Liver (tissue), 6 donors: ENCODE measurements around the gene FBXL15. TPM values are rescaled to one million over a fixed set of nuclear protein-coding genes. Genes with fewer than 3 reads are reported as not detected.

Experiments
- CTCF ChIP-seq: fragments of 150-350 bp; IDR thresholded peaks from 2 replicates; pipeline ENCODE4 v1.5.1; 2017; ENCODE audit warnings: improper control_type of control experiment, low read depth, low read length; ENCODE audit not compliant: missing input control
- polyA plus RNA-seq, 2 donors: library from polyadenylated mRNA; stranded (reverse) in 1 of 2; unstranded in 1 of 2; fragments of 200-250 nt in 1 of 2; fragments of >200 nt in 1 of 2; fragmentation: Nextera tagmentation in 1 of 2; extraction: Ambion mirVana in 1 of 2; gene quantifications; one replicate each; pipeline versions ENCODE4 v1.2.1 to v1.2.3, GENCODE V29; 2013 to 2015
- small RNA-seq: library from RNA; depleted of rRNA; stranded (forward); fragments of <200 nt; gene quantifications from one replicate; pipeline ENCODE3, GENCODE V24; 2014
- total RNA-seq, 2 donors: library from RNA; depleted of rRNA; stranded (reverse); fragments of >200 nt; gene quantifications; one replicate each; pipeline ENCODE4 v1.2.3, GENCODE V29; 2014
- donor health status: healthy.
- donor health status: healthy.
- donor health status: healthy.

The FBXL15 gene
- total and polyA plus RNA-seq, 4 donors = 4.4 to 14.4 (median 10.0) TPM

DNA sequence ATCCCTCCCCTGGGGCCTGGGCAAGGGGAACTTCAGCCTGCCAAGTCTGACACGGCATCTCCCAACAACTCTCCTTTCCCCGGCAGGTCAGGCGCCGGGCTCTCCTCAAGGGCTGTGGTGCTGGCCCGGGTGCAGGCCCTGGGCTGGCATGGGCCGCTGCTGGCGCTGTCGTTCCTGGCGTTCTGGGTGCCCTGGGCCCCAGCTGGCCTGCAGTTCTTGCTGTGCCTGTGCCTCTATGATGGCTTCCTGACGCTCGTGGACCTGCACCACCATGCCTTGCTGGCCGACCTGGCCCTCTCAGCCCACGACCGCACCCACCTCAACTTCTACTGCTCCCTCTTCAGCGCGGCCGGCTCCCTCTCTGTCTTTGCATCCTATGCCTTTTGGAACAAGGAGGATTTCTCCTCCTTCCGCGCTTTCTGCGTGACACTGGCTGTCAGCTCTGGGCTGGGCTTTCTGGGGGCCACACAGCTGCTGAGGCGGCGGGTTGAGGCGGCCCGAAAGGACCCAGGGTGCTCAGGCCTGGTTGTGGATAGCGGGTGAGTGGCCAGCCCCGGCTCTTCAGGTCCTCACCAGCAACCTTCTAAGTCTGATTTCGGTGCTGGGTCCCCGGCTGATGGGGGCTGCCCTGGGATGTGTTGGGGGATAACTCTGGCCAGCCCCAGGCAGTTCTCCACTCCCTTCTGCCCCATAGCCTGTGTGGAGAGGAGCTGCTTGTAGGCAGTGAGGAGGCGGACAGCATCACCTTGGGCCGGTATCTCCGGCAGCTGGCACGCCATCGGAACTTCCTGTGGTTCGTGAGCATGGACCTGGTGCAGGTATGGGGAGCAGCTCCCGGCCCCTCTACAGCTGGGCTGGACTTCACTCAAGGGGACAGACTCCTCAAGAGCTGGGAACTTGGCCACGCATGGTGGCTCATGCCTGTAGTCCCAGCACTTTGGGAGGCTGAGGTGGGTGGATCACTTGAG lies 50.2 kb downstream of the FBXL15 start (continued):
- no peak for TF ChIP-seq CTCF

Small RNA genes within 50 kb of the gene (small RNA-seq; reads per million reads assigned to genes)
- gene MIR146B = 778 reads per million, percentile 99 among the genes with 10 or more reads in this experiment

Other genes with a start within 250 kb of the FBXL15 start
- under 1 TPM in 1 of 2 donors, not detected in 1; 0.42 TPM for gene ELOVL3, start 194.5 kb upstream of the FBXL15 start, total RNA-seq
- not detected for gene ELOVL3, start 194.5 kb upstream of the FBXL15 start, polyA plus RNA-seq
- gene PITX3, start 179.3 kb upstream of the FBXL15 start, total RNA-seq = not detected
- not detected for gene PITX3, start 179.3 kb upstream of the FBXL15 start, polyA plus RNA-seq
- 10 to 100 TPM; 19.2 to 27.2 TPM for gene GBF1, start 175.3 kb upstream of the FBXL15 start, total RNA-seq
- gene GBF1, start 175.3 kb upstream of the FBXL15 start, polyA plus RNA-seq = 10 to 100 TPM in 1 of 2 donors, 1 to 10 TPM in 1; 6.0 to 11.2 TPM
- 1 to 10 TPM; 7.1 to 8.5 TPM for gene NFKB2, start 25.1 kb upstream of the FBXL15 start, total RNA-seq
- 1 to 10 TPM; 1.8 to 7.2 TPM for gene NFKB2, start 25.1 kb upstream of the FBXL15 start, polyA plus RNA-seq
- gene PSD, start 2.1 kb upstream of the FBXL15 start, total RNA-seq = under 1 TPM; 0.56 to 0.59 TPM
- gene PSD, start 2.1 kb upstream of the FBXL15 start, polyA plus RNA-seq = 1 to 10 TPM in 1 of 2 donors, under 1 TPM in 1; 0.84 to 1.3 TPM
- 10 to 100 TPM; 14.4 to 14.6 TPM for gene CUEDC2, start 11.7 kb downstream of the FBXL15 start, total RNA-seq
- gene CUEDC2, start 11.7 kb downstream of the FBXL15 start, polyA plus RNA-seq = 10 to 100 TPM; 33.6 to 36.1 TPM
- gene C10orf95, start 30.7 kb downstream of the FBXL15 start, total RNA-seq = under 1 TPM in 1 of 2 donors, not detected in 1; 0.09 TPM
- under 1 TPM in 1 of 2 donors, not detected in 1; 0.24 TPM for gene C10orf95, start 30.7 kb downstream of the FBXL15 start, polyA plus RNA-seq
- gene ACTR1A, start 81.9 kb downstream of the FBXL15 start, total RNA-seq = 10 to 100 TPM; 40.7 to 51.9 TPM
- 10 to 100 TPM; 24.5 to 29.9 TPM for gene ACTR1A, start 81.9 kb downstream of the FBXL15 start, polyA plus RNA-seq
- gene SUFU, start 83.1 kb downstream of the FBXL15 start, total RNA-seq = 1 to 10 TPM; 2.6 to 3.8 TPM
- 1 to 10 TPM; 1.8 to 3.2 TPM for gene SUFU, start 83.1 kb downstream of the FBXL15 start, polyA plus RNA-seq
- 10 to 100 TPM; 21.8 to 39.5 TPM for gene TRIM8, start 223.6 kb downstream of the FBXL15 start, total RNA-seq
- gene TRIM8, start 223.6 kb downstream of the FBXL15 start, polyA plus RNA-seq = 10 to 100 TPM; 15.8 to 45.3 TPM